Neuron (in vitro differentiated cells): ENCODE measurements around the gene NUP43.
"Not testable (repeated sequence)": the region's sequence is repeated elsewhere in the genome, so short reads cannot be mapped to it uniquely, and the experiment has no call there.

Experiments used
- H2AFZ ChIP-seq: one replicate; pipeline ENCODE4 v1.6.1; 2013; ENCODE audit warnings: low read depth, mild to moderate bottlenecking, inconsistent platforms, low read length, moderate library complexity
- H3K27me3 ChIP-seq: one replicate; pipeline ENCODE4 v1.6.1; 2013; ENCODE audit warnings: low read length; ENCODE audit not compliant: insufficient read depth
- H3K36me3 ChIP-seq: one replicate; pipeline ENCODE4 v1.6.1; 2013; ENCODE audit warnings: low read length; ENCODE audit not compliant: insufficient read depth
- H3K4me1 ChIP-seq: one replicate; pipeline ENCODE4 v1.6.1; 2013; ENCODE audit warnings: low read length; ENCODE audit not compliant: insufficient read depth
- H3K4me3 ChIP-seq: 2 replicates; pipeline ENCODE4 v1.5.1; 2013; ENCODE audit warnings: mild to moderate bottlenecking, low read length, moderate library complexity
- H3K9me3 ChIP-seq: one replicate; pipeline ENCODE4 v1.6.1; 2013; ENCODE audit warnings: low read length

NUP43 gene

DNA sequence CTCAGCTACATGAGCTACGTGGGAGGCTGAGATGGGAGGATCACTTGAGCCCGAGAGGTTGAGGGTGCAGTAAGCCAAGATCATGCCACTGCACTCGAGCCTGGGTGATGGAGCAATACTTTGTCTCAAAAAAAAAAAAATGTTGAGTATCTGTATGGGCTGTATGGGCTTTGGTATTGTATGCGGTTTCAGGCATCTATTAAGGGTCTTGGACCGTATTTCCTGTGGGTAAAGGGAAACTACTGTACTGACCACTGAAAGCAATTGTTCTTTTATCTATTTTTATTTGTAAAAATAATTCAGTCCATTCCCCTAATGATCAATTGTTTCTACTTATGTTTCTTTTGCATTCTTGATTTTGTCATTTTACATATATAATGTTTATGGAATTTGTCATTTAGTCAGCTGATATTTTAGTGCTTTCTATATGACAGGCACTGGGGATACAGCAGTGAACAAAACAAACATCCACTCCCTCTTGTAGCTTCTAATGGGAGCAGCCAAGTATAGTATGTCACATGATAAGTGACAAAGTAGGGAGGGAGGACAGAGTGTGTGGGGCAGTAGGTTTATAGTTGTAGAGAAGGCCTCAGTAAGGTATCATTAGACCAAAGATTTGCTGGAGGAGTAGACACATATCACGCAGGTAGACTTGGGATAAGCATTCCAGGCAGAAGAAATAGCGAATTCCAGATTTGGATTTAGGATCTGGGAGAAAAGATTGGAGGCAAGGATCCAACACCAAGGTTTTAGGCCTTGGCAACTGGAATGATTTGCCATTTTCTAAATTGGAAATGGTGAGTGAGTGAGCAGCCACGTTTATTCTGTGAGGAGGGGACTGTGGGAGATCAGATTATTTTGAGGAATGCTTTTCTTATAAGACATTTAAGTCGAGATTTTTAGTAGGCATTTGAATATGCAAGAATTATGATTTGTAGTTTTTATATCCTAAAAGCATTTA, 9.3 kb upstream of the NUP43 start:
- H3K4me1 ChIP-seq: peaks cover 6% of the 10 kb centered on the region
- no peak overlapping the region for H3K4me3 ChIP-seq
- no peaks in the 10 kb centered on the region for H3K27me3 ChIP-seq
- H3K36me3 ChIP-seq: no peaks in the 10 kb centered on the region
- H2AFZ ChIP-seq: no peak overlapping the region
- no peaks in the 10 kb centered on the region for H3K9me3 ChIP-seq

DNA sequence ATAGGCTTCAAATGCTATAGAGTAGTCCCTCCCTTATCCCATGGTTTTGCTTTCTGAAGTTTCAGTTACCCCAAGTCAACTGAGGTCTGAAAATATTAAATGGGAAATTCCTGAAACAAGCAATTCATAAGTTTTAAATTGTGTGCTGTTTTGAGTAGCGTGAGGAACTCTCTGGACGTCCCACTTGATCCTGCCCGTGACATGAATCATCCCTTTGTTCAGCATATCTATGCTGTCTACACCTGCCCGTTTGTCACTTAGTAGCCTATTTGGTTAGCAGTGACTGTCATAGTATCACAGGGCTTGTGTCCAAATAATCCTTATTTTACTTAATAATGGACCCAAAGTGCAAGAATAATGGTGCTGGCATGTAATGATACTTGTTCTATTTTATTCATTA, 8.2 kb upstream of the NUP43 start:
- H2AFZ ChIP-seq: no peak overlapping the region
- no peaks in the 10 kb centered on the region for H3K9me3 ChIP-seq
- H3K36me3 ChIP-seq: no peaks in the 10 kb centered on the region
- H3K27me3 ChIP-seq: no peaks in the 10 kb centered on the region
- peaks cover 8% of the 10 kb centered on the region for H3K4me1 ChIP-seq
- no peak overlapping the region for H3K4me3 ChIP-seq

DNA sequence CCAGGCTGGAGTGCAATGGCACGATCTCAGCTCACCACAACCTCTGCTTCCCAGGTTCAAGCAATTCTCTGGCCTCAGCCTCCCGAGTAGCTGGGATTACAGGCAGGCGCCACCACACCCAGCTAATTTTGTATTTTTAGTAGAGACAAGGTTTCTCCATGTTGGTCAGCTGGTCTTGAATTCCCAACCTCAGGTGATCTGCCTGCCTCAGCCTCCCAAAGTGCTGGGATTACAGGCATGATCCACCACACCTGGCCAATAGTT, 7.0 kb upstream of the NUP43 start:
- H3K36me3 ChIP-seq, H3K4me3 ChIP-seq, H3K27me3 ChIP-seq, H2AFZ ChIP-seq, H3K9me3 ChIP-seq: not testable (repeated sequence)
- peaks cover 11% of the 10 kb centered on the region for H3K4me1 ChIP-seq

DNA sequence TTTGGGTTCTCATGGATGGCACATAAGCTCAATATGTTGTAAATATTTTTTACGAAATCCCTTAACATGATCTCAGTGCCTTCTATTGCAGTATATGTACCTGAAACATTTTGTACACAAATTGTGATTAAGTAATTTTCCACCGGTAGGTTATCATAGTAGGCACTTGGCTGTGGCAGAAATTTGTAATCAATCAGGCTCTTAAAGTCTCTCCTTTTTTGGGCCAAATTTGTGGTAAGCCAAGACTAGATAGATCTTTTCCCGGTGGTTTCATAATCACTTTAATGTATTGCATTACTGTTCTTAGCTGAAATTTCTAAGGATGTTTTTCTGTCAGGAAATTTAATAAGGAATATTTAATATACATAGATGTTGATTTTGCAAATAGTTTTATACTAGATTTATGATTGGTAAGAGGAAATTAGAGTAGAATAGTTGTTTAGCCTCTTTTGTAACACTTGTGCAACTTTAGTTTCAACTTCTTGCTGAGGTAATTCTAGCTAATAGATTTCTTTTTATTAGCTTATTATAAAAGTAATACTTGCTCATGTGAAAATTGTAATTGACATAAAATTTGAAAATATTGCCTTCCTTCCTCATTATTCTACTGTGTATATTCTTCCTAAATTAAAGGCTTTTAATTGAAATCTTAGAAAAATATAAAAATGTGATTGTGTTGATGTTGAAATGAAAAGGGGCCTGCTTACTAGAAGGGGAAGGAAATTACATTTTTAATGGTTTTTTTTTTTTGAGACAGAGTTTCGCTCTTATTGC, 6.5 kb upstream of the NUP43 start:
- no peak overlapping the region for H2AFZ ChIP-seq

DNA sequence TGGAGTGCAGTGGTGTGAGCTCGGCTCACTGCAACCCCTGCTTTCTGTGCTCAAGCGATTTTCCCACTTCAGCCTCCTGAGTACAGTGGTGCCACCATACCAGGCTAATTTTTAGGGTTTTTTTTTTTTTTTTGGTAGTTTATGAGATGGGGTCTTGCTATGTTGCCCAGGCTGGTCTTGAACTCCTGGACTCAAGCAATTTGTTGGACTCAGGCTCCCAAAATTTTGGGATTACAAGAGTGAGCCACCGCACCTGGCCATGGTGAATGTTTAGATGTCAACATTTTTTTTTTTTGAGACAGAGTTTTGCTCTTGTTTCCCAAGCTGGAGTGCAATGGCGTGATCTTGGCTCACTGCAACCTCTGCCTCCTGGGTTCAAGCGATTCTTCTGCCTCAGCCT, 5.6 kb upstream of the NUP43 start:
- not testable (repeated sequence) for H3K36me3 ChIP-seq, H3K4me3 ChIP-seq, H2AFZ ChIP-seq, H3K9me3 ChIP-seq, H3K27me3 ChIP-seq
- peaks cover 11% of the 10 kb centered on the region for H3K4me1 ChIP-seq

More for the DNA sequence above, 6.5 kb upstream of the NUP43 start:
- Histone ChIP-seq H3K27me3 (no peaks in the 10 kb centered on the region), H3K9me3 (no peaks in the 10 kb centered on the region), H3K4me3 (no peak overlapping the region), H3K4me1 (peaks cover 11% of the 10 kb centered on the region), H3K36me3 (no peaks in the 10 kb centered on the region)

DNA sequence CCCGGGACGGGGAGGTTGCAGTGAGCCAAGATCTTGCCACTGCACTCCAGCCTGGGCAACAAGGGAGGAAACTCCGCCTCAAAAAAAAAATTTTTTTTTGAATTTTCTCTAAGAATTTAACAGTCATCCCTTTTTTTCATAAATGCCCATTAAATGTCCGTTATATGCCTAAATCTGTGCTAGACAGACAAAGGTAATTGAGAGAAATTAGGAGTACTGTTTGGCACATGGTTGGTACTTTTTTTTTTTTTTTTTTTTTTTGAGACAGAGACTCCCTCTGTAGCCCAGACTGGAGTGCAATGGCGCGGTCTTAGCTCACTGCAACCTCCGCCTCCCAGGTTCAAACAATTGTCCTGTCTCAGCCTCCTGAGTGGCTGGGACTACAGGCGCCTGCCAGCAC, 4.9 kb upstream of the NUP43 start:
- peak overlapping the region; percentile 85 for H3K4me3 ChIP-seq
- H2AFZ ChIP-seq: no peak overlapping the region
- H3K36me3 ChIP-seq: no peaks in the 10 kb centered on the region
- H3K27me3 ChIP-seq: no peaks in the 10 kb centered on the region
- no peaks in the 10 kb centered on the region for H3K9me3 ChIP-seq
- peaks cover 11% of the 10 kb centered on the region for H3K4me1 ChIP-seq

DNA sequence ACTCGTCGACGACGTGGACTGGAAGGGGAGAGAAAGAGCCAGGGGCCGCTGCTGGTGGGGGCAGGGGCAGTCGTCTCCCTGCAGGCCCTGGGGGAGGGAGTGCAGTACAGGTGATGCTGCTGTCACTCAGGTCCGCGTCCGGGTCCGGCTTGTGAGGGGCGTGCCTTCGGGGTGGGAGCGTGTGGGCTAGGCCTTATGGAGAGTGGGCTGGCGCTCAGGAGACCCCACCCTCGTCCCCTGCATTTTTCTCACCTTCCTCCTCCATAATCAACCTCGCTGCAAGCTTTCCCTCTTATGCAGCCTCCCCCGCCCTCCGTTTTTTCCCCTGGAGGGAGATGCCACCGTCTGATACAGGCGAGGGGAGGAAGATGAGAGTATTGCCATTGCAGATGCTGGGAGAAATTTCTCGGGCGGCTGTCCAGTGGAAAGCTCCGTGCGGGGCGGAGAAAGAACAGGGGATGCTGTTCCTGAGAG, 3.8 kb upstream of the NUP43 start:
- Histone ChIP-seq H3K27me3 (no peaks in the 10 kb centered on the region), H3K9me3 (no peaks in the 10 kb centered on the region), H3K4me1 (peaks cover 19% of the 10 kb centered on the region), H3K36me3 (no peaks in the 10 kb centered on the region), H3K4me3 (peak overlapping the region; percentile 85), H2AFZ (peak overlapping the region; percentile 95)

DNA sequence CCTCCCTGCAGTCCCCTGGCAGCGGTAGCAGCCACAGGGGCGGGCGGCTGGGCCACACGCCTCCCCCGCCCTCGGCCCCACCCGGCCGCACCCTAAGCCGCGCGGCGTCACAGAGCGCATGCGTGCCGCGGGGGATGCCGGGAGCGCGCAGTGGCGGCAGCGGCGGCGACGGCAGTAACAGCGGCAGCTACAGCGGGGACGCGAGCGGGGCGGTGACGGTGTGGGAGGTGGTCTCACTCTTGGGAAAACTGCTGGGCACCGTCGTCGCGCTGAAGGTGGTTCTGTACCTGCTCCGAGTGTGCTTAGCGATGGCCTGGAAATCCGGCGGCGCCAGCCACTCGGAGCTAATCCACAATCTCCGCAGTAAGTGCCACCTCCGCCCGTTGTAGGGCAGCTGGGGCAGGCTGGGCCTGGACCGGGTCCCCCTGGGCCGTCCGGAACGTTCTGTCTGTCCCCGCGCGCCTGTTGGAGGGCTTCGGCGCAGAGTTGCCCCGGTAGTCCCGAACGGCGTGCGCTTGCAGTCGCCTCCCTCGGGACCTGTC, 3.3 kb upstream of the NUP43 start, which contains the start of gene PCMT1:
Gene PCMT1, plus strand, starts transcription at position 148 of the 542 bp plus-strand sequence. Its CDS starts 161 bp downstream, at position 309.
- H2AFZ ChIP-seq: peak within 1 kb of the TSS; percentile 95

DNA sequence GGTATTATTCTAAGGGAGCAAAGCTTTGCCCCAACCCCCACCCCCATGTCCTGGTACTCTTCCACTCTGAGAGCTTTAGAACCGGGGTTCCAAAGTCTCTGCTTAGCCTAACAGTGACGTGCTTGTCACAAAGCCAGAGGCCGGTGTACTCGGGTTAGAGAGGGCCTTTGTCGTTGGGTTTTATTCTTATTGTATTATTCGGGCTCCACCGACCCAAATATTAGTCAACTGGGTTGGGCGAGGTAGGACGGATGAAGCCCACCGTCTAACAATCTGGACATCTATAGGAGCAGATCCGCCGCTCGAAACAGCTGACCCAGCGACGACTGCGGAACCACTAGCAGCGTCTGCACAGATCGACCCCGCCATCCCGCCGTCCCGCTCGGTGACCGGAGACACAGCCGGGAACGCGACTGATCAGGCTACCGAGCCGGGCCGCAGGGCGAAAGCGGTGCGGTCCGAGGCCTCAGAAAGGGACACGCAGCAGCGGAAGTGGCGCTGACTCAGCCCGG, 2.8 kb upstream of the NUP43 start:
- not testable (repeated sequence) for H3K36me3 ChIP-seq, H3K27me3 ChIP-seq, H3K9me3 ChIP-seq
- Histone ChIP-seq H3K4me1 (peaks cover 20% of the 10 kb centered on the region), H2AFZ (peak overlapping the region; percentile 95), H3K4me3 (peak overlapping the region; percentile 85)

More for the DNA sequence above, 3.3 kb upstream of the NUP43 start, which contains the start of gene PCMT1:
- H3K4me3 ChIP-seq: peak within 1 kb of the TSS; percentile 85
- H3K36me3 ChIP-seq: no peaks in the 10 kb centered on the region
- peaks cover 20% of the 10 kb centered on the region for H3K4me1 ChIP-seq
- H3K27me3 ChIP-seq: no peaks in the 10 kb centered on the region
- no peaks in the 10 kb centered on the region for H3K9me3 ChIP-seq

DNA sequence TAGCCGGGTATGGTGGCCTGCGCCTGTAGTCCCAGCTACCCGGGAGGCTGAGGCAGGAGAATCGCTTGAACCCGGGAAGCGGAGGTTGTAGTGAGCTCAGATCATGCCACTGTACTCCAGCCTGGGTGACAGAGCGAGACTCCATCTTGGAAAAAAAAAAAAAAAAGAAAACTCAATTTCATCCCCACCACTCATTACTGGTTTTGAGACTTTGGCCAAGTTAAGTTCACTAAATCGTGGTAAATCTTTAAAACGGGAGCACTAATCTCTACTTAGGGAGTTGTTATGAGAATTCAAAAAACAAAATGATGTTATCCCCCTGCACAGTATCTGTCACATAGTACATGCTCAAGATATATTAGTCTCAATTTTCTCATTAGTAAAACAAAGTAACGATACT, 1.1 kb downstream of the NUP43 start:
- Histone ChIP-seq H3K4me1 (peaks cover 11% of the 10 kb centered on the region), H3K4me3 (peak overlapping the region; percentile 95), H3K36me3 (peaks cover 31% of the 10 kb centered on the region)
- H2AFZ ChIP-seq, H3K27me3 ChIP-seq, H3K9me3 ChIP-seq: not testable (repeated sequence)

DNA sequence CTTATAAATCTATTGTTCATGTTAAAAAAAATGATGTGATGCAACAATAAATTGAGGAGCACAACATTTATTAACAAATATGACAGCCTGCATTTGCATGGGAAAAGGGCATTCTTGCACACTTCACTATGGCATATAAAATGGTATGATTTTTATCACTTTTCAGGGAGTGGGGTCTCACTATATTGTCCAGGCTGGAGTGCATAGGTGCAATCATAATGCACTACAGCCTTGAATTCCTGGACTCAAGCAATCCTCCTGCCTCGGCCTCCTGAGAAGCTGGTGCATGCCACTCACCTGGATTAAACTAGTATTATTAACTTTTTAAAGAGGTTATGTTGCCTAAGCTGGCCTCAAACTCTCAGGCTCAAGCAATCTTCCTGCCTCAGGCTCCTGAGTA, 11.4 kb downstream of the NUP43 start:
- H3K9me3 ChIP-seq: no peaks in the 10 kb centered on the region
- no peaks in the 10 kb centered on the region for H3K4me1 ChIP-seq
- no peaks in the 10 kb centered on the region for H3K27me3 ChIP-seq
- no peak overlapping the region for H2AFZ ChIP-seq
- H3K36me3 ChIP-seq: peaks cover 62% of the 10 kb centered on the region
- H3K4me3 ChIP-seq: no peak overlapping the region

DNA sequence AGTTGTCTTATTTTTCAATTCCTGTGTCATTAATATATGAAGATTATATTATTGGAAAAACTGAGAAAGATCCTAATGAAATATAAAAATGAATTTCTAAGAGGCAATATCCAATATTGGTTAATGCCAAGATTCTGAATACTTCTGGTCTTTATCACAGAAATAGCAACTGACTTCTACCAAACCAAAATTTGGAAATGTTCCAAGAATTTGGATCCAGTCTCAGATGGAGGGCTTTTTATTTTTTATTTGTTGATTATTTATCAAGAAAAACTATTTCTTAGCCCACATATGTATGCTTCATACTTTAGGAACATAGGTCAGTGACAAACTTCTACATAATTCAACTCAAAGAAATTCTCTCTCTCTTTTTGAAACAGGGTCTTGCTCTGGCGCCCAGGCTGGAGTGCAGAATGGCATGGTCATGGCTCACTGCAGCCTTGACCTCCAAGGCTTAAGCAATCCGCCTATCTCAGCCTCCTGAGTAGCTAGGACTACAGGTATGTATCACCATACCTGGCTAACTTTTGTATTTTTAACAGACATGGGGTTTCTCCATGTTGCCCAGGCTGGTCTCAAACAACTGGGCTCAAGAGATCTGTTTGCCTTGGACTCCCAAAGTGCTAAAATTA, 13.1 kb downstream of the NUP43 start:
- H3K4me1 ChIP-seq: no peaks in the 10 kb centered on the region
- H3K9me3 ChIP-seq: no peaks in the 10 kb centered on the region
- no peak overlapping the region for H2AFZ ChIP-seq
- H3K36me3 ChIP-seq: peaks cover 66% of the 10 kb centered on the region
- H3K27me3 ChIP-seq: no peaks in the 10 kb centered on the region
- no peak overlapping the region for H3K4me3 ChIP-seq
